GM18499 (cell line): Measurements from ENCODE around the gene CSNK1E.

ENCODE experiments used
- ATAC-seq: cut with Tn5 transposase; IDR thresholded peaks from one replicate; pipeline ENCODE4 v1.9.1; 2021; ENCODE audit warnings: moderate number of reproducible peaks; ENCODE audit not compliant: insufficient read depth, unreplicated experiment

CSNK1E gene

DNA sequence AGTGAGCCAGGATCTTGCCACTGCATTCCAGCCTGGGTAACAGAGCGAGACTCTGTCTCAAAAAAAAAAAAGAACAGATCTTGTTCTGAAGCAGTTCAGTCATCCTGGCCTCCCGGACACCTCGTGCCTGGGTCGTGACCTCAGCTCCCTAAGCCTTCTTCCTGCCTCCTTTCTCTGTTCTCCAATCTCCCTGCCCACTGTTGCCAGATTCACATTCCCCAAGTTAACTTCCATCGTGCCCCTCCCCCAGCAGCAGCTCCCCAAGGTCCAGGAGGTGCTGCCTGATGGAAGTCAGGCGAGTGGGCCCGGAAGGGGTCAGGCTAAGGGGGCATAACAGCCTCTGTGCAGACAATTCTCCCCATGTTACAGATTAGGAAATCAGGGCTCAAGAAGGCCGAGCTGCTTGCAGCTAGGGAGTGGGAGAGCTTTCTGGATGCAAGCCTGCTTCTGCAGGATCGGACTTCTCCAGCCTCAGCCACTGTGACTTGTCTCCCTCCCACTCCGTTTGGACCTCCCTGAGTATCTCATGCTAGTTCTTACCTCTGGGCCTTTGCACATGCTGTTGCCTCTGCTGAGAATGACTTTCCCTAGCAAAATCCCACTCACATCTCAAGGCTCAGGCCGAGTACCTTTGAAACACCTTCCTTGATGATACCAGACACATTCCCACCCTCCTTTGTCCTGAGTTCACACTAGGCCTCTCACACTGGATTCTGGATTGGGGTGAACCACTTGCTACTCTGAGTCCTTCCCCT lies 30.1 kb downstream of the CSNK1E start:
- ATAC-seq: no peak

DNA sequence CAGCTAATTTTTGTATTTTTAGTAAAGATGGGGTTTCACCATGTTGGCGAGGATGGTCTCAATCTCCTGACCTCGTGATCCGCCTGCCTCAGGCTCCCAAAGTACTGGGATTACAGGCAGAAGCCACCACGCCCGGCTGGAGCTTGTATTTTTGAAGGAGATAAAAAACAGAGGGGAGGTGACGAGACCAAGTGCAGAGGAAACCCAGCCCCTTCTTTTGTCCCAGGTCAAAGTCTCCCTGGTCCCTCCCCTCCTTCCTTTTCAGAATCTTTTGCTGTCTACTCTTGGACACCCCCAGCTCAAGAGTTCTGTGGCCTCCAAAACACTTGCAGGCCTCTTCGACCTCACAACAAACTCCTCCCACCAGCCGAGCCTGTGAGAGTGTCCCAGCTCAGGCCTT lies 32.2 kb downstream of the CSNK1E start:
- ATAC-seq: no peak

DNA sequence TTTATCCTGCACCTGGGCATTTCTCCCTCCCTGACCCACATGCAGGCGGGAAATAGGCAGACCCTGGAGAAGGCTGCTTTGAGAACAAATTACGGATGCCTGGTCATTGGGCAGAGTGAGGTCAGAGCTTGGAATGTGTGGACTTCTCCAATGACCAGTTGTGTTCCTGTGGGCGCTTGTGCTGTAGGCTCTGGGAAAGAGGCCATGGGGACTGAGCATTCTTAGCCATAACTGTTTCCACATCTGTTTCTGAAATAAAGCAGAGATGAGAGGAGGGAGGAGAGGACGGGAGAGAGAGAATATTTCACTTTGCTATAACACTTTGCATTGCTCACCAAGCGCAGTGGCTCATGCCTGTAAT lies 33.2 kb downstream of the CSNK1E start:
- ATAC-seq: no peak

DNA sequence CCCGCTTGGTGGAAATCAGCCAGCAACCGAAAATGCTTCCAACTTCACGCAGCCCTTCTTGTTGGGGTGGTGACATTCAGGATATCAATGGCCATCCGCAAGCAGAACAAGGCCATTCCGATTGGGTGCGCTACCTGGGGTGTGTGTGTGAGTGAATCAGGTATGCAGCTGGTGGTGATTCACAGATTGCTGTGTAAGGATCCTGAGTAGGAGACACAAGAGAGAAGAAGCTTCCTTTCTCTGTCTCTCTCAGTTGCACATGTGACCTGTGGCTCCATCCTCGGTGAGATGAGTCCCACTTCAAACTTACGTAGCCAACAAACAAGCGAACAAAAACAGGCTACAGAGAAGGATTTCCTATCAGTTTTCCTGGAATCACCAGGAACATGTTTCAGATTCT lies 34.8 kb downstream of the CSNK1E start:
- no peak for ATAC-seq

DNA sequence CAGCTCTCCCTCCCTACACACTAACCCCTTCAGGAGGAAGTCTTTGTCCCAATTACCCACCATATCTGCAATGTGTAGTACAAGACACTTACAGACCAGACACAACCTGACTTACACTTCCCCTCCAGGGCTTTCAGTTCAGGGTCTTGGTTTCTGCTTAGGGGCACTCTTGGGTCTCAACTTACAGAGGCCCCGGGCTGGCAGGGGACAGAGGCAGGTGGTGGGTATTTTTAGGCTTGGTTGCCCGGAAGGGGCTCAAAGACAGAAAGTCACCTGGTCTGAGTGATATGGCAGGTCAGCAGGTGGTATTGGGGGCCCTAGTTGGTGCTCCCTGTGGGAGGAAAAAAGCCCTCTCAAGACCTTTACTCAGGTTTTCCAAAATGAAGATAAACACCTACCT lies 41.1 kb downstream of the CSNK1E start:
- ATAC-seq: no peak

DNA sequence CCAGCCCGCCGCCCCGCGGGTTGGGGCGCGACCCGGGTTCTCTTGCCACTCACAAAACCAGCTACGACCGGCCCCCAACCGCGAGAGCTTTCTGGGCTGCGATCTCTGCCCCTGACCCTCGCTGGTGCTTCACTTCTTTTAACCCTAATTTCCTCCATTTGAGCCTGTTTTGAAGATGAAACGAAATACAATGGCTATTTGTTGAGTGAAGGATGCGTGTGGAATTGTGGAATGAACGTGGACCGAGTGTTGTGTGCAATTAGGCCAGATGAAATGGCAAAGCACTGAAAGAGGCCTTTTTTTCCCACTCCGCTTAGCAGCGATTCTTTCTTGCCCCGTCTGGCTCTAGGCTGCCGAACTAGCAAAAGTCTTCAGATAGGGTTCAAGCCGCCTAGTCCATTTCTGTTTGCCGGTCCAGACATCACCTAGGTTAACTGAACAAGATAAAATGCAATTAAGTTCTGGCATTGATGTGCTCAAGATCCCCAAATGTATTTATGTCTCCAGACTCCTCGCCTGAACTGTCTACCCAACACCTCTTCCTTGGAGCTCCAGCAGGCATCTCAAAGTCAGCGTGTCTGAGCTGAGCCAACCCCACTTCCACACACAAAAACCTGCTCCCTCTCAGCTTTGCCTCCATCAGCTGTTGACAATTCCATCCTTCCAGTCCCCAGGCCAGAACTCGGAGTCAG lies 44.0 kb downstream of the CSNK1E start:
- no peak for ATAC-seq

DNA sequence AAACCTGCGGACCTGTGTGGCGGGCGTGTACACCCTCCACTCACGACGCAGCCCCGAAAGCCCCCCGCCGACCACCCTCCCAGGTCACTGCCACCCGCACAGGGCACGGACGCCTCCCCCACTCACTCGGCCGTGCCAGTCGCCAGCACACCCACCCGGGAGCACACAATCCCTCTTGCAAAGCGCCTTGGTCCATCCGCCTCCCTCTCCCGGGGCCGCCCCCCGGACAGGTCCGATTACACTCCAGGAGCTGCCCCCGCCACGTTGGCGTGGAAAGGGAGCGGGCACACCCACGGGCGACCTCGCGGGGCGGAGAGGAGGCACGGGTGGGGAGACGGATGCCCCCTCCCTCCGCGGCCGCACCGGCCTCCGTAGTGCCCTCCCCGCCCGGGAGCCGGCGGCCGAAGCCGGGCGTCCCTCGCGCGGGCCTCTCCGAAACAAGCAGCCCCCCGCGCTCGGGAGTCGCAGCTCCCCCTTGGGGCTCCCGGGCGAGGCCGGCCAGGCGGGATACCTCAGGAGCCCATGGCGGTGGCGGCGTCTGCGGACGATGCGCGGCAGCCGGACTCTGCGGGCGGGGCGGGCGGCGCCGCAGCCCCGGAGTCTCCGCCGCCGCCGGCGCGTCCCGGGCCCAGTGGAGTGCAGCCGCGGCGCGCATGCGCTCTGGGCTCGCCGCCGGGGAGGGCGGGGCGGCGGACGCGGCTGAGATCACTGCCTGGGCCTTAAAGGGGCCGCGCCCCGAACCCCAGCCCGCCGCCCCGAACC lies 44.7 kb downstream of the CSNK1E start, which contains the start of gene TMEM184B:
Gene TMEM184B, minus strand, starts transcription at position 638 of the 762 bp plus-strand sequence. CDS start 25,049 bp downstream, outside the sequence.
- no peak for ATAC-seq

DNA sequence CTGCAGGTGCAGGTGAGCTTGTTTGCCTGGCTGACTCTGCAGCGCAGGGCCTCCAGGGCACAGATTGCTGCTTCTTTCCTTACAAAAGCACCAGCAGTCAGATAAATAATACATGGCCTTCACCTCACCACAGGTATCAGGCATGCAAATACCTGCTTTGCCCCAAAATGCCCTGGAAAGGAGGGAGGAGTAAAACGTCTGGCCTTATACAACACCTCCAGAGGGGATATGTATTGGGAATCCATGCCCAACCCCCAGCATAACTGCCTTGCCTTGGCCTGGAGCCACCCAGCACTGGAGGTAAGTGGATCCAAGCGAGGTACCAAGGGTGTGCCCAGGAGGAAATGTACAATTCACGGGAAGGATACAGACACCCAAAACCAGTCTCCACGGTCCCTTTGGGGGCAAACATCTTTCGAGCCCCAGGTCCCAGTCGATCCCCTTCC lies 45.3 kb downstream of the CSNK1E start:
- no peak for ATAC-seq

DNA sequence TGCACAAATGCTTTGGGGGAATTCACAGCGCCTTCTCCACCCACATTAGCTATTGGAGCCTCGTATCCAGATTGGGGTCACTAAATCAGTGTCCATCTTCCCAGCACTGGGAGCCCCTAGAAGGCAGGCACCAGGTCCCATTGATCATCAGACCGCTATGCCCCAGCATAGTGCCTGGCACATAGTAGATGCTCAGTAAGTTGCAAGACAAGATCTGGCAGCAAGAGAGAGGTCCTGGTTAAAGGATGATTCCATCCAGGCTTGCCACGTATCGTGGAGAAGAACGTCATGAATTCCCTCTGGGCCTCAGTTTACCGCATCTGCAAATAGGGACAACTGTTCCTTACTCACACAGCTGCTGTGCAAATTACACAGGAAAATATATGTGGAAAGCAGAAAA lies 46.1 kb downstream of the CSNK1E start:
- ATAC-seq: no peak

DNA sequence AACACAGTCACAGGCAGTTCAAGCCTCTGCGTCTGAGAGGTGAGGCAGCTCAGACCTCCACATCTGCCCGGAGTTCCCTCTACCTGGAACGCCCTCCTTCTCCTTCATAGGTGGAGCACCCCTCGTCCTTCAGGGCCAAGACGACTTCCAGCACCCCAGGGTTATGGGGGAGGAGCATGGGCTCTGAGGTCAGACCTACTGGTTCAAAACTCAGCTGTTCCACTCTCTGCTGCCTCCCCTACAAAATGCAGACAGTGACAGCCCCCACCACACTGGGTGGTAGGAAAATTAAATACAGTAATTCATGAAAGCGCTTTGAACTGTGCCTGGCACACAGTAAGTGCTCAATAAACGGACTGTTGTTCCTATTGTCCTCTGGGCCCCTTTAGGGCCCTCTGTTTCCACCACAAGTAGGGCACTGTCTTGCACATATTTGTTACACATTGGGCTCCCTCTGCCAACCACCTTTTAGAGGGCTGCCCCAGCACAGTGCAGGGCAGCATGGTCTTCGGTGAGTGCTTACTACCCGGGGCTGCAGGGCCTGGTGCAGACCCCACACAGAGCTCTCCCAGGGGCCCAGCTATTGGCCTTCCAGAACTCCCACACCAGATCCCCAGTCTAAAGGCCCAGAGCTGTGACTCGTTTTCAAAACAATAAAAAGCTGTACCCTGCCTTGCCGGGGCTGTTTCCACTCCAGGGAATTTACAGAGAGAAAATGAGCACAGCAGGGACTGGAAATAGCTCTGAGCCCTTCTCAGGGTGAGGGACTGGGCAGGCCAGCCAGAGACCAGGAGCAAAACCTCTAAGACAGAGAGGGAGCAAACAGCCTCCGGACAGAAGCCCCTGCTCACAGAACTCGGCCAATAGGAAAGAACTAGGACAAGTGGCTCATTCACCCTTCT lies 46.9 kb downstream of the CSNK1E start:
- ATAC-seq: no peak

DNA sequence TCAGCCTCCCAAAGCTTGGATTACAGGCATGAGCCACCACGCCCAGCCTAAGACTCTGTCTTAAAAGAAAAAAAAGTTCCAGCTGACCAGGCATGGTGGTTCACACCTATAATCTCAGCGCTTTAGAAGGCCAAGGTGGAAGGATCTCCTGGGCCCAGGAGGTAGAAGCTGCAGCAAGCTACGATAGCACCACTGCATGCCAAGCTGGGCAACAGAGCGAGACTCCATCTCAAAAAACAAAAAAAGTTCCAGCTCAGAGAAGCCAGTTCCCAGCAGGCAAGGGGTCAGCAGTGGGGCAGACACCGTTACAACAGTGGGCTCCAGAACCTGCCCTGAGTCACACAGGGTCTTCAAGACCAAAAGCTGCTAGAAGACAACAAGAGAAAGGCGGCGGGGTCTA lies 47.8 kb downstream of the CSNK1E start:
- no peak for ATAC-seq

DNA sequence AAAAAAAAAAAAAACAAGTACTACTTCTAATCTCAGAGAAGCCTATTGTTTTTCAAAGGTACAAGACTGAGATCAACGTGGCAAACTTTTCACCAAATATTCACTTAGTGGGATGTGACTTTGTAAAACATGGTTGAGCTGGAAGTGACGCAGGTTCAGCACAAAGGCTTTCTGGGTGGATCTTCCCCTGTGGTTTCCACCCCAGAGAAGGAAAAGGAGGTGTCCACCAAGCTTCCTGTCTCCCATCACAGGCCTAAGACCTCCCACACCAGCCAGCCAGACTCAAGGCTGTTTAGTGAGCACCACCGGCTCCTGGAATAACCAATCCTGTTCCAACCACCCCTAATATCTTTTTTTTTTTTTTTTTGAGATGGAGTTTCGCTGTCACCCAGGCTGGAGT lies 50.1 kb downstream of the CSNK1E start:
- no peak for ATAC-seq

DNA sequence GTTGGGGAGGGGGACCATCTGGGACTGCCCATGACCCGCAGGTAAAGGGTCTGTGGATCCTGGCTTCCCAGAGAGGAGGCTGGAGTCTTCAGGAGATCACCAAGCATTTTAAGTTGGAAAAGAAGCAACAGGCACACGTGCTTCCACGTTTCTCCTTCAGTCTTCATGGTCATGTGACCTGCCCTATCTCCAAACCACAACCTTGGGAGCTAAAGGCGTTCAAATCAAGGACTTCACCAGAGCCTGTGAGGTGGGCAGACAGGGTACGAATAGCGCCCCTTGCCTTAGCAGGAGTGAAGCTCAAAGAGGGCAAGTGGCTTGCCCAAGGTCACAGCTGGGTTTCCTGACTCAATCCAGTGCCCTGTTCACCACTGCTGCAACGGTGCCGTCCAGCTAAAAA lies 51.1 kb downstream of the CSNK1E start:
- no peak for ATAC-seq

DNA sequence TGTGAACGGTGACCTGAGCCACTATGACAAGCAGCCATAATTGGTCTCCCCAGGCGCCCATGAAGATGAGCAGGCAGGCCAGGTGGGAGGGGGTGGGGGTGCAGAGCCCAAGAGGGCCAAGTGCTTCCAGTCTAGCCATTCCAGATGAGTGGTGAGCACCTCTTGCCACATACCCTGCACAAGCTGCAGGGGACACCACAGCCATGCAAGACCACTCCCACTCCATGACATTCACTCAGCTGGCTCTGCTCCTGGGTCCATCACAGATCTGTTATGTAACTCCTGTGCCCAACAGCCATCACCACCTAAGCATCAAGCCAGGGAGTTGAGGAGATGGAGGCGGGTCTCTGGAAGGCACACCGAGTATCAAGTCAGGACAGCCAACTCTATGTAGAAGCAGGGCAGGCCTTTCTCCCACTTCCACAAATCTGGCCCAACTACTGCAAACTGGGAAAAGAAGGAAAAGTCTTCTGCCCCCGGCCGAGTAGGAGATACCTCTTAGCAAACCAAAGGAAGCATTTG lies 52.9 kb downstream of the CSNK1E start:
- ATAC-seq: no peak

DNA sequence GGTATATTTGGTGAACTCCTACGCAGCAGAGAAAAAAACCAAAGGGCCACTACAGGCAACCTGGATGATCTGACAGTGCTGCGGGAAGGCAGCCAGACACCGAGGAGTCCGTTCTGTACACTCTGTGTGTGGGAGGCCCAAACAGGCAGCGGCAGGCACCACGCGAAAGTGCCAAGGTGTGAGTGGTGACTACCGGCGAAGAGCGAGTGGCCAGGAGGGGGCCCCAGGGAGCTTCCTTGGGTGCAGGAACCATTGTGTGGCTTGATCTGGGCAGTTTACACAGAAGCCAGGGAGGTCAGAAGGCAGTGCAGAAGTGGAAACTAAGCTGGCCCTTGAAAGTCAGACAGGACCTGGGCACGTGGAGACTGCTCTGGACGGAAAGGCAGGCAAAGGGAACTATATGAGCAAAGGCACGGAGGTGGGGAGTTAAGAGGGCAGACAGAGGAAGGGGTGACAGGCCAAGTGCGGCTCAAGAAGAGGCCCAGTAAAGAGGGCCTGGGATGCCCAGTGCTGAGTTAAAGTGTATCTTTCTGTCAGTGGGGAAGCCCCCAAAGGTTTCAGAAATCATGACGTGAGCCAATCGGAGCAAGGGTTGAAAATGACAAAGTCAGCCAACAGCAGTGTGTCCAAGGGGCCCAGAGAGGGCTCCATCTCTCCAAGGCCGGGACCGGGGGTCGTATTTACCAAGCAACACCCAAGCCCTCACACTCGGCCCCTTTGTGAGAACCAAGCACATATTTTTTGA lies 55.0 kb downstream of the CSNK1E start:
- ATAC-seq: no peak

DNA sequence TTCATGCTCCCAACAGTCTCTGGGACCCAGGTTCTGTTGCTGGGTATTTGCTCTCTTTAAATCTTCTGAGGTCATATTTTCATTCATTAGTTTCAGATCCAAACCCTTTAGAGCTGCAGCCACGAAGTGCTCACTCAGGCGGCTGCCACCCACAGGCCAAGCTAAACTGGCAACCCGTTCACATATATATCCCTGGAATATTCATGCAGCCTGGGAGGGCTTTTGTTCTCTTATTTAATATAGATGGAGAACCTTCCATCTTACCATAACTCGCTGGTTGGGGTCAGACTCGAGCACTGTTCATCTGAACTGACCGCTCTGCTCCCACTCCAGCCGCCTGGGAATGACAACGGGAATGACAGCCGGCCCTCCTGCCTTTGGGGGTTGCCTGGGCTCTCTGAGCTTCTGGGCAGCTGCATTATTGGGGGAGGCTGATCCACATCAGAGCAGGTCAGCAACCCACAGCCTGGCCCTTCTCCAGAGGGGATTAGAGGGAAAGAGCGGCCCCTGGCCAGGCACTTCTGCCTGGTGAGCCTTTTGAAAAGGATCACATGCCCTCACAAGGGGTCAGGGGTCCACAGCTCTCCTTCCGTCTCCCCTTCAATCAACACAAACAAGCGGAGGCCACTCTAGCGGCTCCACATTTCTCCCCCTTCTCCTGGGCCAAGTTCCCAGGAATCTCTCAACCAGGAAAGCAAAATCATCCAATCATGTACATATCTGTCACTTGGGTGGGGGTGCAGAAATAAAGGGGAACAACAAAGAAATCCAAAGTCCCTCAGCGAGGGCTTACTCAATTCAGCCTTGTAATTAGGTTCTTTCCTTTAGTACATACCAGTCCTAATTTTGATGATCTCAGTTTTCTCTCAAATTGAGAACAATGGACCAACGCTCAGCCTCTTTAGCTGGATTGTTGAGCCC lies 56.2 kb downstream of the CSNK1E start:
- no peak for ATAC-seq

DNA sequence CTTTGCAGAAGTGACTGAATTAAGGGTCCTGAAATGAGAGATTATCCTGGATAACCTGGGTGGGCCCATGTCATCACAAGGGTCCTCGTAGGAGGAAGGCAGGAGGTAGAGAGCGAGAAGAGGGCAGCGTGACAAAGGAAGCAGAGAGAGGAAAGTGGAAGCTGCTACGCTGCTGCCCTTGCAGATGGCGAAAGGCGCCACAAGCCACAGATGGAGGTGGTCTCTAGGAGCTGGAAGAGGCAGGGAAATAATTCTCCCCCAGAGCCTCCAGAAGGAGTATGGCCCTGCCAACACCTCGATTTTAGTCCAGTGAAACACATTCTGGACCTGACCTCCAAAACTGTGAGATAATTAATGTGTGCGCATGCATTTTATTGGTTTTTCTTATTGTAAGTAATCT lies 57.9 kb downstream of the CSNK1E start:
- no peak for ATAC-seq

DNA sequence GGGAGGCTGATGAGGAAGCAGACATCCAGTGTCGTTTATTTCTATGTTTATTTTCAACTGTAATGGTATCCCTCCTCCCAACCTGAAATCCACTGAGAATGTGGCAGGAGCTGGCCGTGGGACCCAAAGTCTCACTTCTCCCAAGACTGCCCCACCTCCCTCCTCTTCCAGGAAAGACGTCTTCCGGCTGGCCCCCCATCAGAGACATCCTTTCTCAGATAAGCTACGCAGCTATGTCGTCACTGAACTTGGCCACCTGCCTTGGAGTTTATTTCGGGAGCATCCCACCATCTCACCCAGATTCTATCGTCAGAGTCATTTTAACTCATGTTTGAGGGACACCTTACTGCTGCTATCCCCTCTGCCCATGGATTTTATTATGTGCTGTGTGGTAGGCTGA lies 58.3 kb downstream of the CSNK1E start:
- no peak for ATAC-seq
